ENCODE measurements around the gene COP1.

Gene COP1

DNA sequence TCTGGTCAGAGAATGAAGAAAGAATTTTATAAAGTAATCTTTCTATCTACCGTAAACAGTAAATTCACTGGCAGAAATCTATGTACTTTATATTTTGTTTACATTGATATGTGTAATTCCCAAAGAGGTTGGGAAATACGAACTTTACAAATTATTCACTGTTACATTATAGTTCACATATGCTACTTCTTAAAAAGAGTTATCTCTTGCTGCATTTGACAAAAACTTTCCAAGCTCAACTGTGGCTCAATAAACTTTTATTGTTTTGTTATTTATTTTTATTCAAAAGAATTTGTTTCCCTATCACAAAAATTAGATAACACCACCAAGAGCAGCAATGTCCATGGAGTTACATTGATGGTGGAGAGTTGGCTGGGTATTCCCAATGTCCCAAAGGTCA, 262.5 kb downstream of the COP1 start:
- no peak for DNase-seq

DNA sequence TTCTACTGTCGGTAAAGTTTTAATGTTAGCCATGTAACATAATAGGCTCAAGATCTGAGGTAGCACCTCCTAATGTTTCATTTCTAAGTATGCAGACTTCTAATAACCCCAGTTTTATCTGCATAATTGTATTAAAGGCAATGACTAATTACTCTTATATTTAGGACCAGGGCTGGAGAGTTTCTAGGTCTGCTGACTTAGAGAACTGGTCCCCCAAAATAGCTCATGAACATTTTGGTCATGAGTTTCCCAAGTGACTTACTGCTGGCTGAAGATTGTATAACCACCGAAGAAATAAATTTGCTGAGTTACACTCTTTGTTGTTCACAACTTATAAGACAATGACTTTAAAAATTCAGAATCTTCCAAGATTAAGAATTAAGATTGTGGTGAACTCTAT, 265.9 kb downstream of the COP1 start:
- no peak for DNase-seq

DNA sequence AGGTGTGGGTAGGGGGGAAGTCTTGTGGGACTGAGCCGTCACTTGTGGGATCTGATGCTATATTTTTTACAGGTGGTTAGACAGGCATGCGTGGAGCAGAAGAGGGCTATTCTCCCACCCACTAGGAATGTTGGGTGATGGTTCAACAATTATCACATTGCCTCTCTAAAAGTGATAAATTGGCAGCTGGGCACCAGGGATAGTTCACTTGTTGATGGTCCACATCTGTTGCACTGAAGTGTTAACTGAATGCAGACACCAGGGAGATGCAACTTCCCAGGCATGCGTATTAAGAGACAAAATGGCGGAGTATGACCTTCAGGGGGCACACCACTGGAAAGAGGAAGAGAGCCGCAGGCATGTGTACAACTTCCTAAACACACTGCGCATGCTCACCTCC, 270.4 kb downstream of the COP1 start:
- no peak for DNase-seq

DNA sequence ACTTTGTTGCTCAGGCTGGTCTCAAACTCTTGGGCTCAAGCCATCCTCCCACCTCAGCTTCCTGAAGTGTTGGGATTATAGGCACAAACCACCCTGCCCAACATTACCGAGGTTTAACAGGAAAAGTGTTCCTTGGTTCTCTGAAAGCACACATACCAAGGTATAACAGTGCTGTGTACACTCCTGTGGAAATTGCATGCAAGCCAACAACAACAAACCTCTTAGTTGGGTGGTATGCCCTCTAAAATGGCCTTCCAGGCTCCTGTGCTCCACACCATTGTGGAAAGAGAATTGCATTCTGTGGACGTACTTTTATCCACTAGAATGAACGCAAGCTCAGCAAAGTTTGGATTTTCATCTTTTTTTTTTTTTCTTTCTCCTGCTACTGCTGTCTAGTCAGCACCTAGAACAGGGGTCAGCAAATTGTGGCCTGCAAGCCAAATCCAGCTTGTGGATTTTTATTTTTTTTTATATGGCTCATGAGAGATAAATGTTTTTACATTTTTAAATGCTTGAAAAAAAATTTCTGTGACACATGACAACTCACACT, 271.4 kb downstream of the COP1 start:
- DNase-seq, result no peak

DNA sequence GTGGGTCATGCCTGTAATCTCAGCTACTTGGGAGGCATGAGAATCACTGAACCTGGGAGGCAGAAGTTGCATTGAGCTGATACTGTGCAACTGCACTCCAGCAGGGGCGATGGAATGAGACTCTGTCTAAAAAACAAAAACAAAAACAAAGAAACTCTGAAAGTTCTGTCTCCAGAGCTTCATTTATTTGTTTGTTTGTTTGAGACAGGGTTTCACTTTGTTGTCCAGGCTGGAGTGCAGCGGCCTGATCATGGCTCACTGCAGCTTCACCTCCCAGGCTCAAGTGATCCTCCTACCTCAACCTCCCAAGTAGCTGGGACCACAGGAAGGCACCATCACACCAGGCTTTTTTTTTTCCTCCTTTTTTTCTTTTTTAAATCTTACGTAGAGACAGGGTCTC, 271.9 kb downstream of the COP1 start:
- DNase-seq, result no peak

DNA sequence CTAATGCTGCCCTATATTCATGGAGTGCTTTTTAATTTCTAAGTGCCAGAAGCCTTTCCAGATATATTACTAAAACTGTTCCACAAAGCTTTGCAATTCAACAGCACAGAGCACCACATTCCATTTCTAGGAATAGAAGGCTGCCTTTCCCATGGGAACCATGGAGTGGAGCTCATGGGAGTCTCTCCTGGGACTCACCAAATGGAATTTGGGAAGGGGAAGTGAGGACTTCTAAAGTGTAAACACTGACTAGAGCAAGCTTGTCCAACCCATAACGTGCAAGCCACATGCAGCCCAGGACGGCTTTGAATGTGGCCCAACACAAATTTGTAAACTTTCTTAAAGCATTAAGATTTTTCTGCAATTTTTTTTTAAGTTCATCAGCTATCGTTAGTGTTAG, 273.3 kb downstream of the COP1 start:
- DNase-seq, result no peak

DNA sequence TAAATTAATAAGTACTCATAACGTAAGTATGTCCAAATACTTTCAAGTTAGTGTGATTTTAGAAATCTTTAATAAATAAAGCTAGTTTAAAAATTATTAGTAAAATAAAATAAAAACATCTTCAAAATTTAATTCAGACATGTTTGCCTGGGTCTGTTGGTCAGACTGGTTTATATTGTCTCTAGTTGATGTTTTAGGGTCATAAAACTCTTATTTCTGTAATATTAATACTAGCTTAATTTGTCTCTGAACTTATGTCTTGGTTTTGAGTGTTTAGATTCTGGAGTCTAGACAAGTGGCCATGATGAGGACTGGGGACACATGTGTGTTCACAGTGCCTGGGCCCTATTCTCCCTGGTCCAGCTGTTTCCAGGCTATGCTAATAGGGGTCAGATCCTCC, 279.1 kb downstream of the COP1 start:
- no peak for DNase-seq

DNA sequence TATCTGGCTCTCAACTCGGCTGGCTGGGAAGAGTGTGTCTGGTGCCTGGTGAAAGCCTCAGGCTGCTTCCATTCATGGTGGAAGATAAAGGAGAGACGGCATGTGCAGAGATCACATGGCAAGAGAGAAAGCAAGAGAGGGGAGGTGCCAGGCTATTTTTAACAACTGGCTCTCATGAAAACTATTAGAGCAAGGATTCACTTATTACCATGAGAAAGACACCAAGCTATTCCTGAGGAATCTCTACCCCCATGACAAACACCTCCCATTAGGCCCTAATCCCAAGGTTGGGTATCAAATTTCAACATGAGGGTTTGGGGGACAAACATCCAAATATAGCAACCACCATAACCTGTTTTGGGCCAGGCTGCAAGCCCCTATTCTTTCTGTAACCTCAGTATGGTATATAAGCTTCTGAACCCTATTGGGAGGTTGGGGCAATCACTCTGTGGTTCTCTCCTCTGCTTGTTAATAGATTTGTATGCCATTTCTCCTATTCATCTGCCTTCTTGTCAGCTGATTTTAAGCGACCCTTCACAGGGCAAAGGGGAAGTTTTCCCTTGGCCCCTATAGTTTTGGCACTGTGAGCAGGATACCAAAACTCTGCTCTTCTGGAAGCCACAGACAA, 284.7 kb downstream of the COP1 start:
- no peak for DNase-seq

DNA sequence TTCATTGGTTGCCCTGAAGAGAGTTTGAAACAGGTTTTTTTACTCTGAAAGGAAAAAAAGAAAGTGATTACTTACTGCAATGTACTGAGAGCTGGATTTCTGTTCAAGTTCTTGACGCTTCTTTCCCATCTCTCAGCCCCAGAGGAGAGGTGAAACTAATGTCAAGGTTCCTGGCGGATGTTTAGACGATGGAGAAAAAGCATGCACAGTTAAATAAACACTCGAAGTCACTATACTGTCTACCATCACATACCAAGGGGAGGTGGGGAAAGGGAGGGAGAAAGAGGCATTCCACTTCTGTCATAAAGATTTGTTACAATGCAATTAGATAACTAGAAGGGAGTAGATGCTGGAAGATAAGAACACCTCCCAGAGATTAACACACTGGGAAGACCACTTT, 286.7 kb downstream of the COP1 start:
- no peak for DNase-seq

DNA sequence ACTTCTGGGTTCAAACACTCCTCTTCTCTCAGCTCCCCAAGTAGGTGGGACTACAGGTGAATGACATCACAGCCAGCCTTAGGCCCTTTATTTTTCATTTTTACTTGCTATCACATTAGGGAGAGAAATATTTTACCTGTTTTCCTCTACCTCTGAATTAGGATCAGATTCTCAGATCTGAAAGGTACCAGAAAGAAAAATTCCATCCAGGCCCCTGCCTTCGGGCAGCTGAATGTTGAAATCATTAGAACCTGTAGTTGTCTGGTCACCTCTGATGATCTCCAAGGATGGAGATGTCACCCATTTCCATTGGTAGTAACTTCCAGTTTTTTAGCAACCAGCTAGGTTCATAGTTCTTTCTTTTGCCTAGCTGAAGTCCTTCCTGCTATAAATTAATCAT, 288.1 kb downstream of the COP1 start:
- DNase-seq, result no peak

DNA sequence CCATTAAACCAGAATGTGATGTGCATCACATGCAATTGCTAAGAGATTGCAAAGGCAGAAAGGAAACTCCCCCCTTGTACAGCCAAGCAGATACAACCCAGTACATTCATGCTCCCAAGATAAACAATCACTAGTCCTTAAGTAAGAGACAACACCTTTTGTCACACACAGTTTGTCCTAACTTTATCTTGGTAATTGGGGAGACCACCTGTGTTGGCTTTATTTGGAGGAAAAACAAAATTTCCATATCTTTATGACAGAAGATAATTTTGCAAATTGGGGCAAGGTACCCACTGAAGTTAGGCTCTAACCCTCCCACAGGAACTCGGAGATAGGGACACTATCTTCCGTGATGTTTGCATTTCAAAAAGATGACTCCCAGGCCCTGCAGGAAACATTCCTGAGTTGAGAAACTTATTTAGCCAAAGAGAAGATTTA, 288.7 kb downstream of the COP1 start:
- DNase-seq, result no peak

DNA sequence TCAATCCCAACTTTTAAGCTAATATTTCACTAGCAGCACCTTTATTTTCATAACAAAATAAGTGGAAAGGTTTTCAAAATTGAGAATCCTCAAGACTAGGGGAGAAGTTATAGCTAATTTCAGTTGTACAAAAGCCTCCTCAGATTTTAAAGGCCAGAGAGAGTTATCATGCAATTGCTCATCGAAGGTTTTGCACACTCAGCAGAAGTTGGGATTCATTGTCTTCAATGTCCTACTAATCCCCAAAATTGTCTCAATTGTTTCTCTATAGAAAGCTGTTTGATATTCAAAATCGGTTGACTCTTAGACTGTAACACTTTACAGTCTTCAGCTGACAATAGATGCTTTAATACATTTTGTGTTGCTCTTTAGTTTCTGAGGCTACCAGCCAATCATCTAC, 293.0 kb downstream of the COP1 start:
- no peak for DNase-seq

DNA sequence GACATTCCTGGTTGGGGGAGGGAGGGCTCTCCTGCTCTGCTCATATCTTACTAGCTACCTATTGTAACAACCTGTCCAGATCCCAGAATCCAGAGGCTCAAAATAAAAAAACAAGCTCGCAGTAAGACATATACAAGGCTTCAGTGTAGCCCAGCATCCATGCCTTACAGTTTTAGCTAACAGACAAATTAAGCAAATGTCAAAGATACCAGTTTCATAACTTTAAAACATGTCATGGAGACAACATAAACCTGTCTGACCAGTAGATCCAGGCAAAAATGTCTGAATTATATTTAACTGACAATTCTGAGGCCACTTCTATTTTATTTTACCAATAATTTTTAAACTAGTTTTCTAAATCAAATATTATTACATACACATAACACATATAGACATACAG, 295.9 kb downstream of the COP1 start:
- DNase-seq, result no peak

DNA sequence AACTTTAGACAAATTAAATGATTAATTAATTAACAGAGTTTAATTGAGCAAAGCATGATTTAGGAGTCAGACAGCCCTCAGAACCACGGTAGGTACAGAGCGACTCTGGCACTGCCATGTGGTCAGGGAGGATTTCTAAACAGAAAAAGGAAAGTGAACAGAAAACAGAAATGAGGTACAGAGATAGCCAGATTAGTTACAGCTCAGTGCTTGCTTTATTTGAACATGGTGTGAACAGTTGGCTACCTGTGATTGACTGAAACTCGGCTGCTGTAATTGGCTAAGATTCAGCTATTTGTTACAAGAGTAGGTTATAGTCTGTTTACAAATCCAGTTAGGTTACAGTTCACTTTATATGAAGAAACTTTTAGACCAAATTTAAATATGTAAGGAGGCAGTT, 300.7 kb downstream of the COP1 start:
- DNase-seq, result no peak

DNA sequence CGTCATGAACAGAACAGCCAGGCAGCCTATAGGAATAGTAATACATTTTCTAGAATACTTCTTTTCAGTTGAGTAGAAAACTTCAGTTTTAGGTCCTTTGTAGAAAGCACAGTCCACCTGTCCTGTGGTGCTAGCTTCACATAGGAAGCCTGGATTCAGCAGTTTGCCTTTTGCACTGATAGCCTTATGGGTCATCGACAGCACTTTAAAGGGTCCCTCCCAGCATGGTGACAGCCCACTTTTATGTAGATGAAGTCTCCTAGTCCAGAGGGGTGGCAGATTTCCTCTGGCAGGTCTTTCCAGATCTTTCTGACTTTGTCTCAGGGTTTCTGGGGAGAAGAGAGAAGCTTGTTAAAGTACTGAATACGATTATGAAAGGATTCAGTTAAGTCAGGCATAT, 302.3 kb downstream of the COP1 start:
- DNase-seq, result no peak

DNA sequence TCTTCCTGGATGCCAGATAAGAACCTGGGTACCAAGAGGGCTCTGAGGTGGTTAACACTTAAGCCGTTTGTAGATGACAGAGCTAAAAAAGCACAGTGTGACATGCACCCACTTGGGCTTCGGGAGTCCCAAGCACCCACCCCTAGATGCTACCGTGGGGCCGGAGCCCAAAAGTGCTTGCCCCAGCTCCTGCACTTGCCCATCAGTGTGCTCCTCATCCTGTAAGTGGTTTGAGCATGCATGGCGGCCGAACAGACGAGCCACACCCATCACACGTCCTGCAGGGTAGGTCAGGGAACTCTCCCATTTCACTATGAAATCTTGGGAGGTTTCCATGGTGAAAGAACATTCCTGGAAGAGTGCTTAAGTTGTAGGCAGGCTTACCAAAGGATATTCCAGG, 304.8 kb downstream of the COP1 start:
- DNase-seq, result no peak

DNA sequence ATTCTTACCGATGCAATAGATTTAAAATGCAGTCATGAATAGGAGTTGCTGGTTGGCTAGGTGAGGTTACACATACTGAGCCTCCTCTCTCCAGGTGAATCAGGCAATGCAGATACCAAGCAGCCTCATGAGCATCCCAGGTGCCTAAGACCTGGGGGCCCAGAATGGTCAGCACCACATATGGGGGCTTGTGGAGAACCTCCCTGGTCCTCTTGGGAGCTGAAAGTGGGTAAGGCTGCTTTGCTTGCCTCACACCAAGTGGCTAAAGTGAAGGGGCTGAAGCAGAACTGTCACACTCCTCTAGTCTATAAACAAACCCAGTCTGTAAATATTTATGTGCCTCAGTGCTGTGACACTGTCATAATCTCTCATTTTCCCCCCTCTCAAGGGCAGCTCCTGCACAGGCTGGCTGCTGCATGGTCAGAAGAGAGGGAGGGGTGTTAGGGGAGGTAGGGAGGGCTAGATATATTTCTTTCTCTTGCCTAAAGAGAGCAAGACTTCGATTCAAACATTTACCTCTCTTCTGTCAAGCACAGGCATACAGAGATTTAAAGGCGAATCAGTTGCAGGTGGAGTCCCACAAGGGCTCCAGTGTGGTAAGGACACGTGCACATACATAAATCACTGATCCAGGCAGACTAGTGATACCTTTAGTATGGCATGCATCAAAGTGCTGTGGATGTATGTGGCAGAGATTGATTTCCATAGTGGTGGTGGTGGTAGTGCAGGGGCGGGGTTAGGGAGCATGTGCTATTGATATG, 305.8 kb downstream of the COP1 start:
- DNase-seq, result no peak

DNA sequence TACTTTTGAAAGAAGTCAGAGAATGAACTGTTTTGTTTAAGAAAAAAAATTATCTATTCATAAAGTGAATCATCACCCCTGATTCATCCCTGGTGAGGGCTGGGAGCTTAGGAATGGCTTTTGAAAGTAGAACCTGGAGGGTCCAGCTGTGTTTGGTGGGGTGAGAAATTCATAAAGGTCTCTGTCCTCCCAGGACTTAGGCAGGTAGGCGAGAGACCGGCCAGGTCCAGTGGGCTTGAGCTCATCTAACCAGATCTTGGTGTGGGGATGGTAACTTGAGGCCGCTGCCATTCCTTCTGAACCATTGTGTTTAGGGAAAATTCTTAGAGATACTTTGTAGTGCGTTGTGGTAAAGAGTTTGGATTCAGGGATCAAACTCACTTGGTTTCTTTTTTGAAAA, 306.9 kb downstream of the COP1 start:
- no peak for DNase-seq

DNA sequence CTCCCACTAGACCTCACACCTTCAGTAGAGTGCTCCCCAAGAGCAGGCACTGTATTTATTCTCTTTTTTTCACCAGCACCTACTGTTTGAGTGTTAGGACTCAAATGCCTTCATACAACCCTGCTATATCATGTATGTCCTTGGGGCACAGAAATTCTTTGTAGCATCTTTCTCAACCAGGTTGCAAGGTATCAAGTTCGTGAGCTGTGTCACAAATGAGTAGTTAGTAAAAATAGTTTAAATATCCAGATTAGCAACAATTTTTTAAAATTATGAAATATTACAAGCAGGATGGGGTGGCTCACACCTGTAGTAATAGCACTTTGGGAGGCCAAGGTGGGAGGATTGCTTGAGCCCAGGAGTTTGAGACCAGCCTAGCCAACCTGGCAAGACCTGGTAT, 311.1 kb downstream of the COP1 start:
- DNase-seq, result no peak

Data from activated CD4-positive, CD25-positive, alpha-beta regulatory T cell (primary cell).